ENCODE measurements around the gene TDRD1.

The TDRD1 gene

GRCh38 chr10:114244126-114244525 is 65.0 kb downstream of the TDRD1 start:
- no peak for TF ChIP-seq CTCF (IDR thresholded peaks at IDR 0.05; ENCODE audit: extremely low read depth, missing control alignments)

GRCh38 chr10:114245121-114245791 is 66.1 kb downstream of the TDRD1 start:
- no peak for DNase-seq (ENCODE audit: low spot score)

More at GRCh38 chr10:114244126-114244525, 65.0 kb downstream of the TDRD1 start:
- no peak for DNase-seq (ENCODE audit: low spot score)

GRCh38 chr10:114246679-114247305 is 67.6 kb downstream of the TDRD1 start:
- TF ChIP-seq CTCF (IDR thresholded peaks at IDR 0.05; ENCODE audit: extremely low read depth, missing control alignments): no peak
- DNase-seq (ENCODE audit: low spot score): no peak

More at GRCh38 chr10:114245121-114245791, 66.1 kb downstream of the TDRD1 start:
- no peak for TF ChIP-seq CTCF (IDR thresholded peaks at IDR 0.05; ENCODE audit: extremely low read depth, missing control alignments)

GRCh38 chr10:114250236-114250635 is 71.1 kb downstream of the TDRD1 start:
- no peak for TF ChIP-seq CTCF (IDR thresholded peaks at IDR 0.05; ENCODE audit: extremely low read depth, missing control alignments)
- no peak for DNase-seq (ENCODE audit: low spot score)

- TF ChIP-seq CTCF (IDR thresholded peaks at IDR 0.05; ENCODE audit: extremely low read depth, missing control alignments): no peak
- no peak for DNase-seq (ENCODE audit: low spot score)
These were observed 71.6 kb downstream of the TDRD1 start for GRCh38 chr10:114250716-114251115.

GRCh38 chr10:114252092-114252491 is 72.9 kb downstream of the TDRD1 start:
- no peak for DNase-seq (ENCODE audit: low spot score)
- TF ChIP-seq CTCF (IDR thresholded peaks at IDR 0.05; ENCODE audit: extremely low read depth, missing control alignments): no peak

GRCh38 chr10:114252883-114253282 is 73.7 kb downstream of the TDRD1 start:
- DNase-seq (ENCODE audit: low spot score): no peak
- TF ChIP-seq CTCF (IDR thresholded peaks at IDR 0.05; ENCODE audit: extremely low read depth, missing control alignments): no peak

Measured in GM20000 (cell line).